Spleen (tissue), 11 donors: Measurements from ENCODE around the gene BMP2K. TPM values are rescaled to one million over a fixed set of nuclear protein-coding genes. Genes with fewer than 3 reads are reported as not detected.

Experiments
- DNase-seq: peaks from one replicate; pipeline ENCODE4 v3.0.0-alpha.2; 2020
- H3K27ac ChIP-seq, 8 donors: fragments of 200-600 bp; sonication (generic) in 7 of 8; 1 replicate in 4 of 8; 2 replicates in 4 of 8; pipeline versions ENCODE4 v1.5.0 to v1.8.0; 2016 to 2021; ENCODE audit warnings: inconsistent platforms in 4 of 8, mild to moderate bottlenecking in 4 of 8, moderate library complexity in 1 of 8
- H3K27me3 ChIP-seq, 7 donors: fragments of 200-600 bp; sonication (generic) in 6 of 7; replicated peaks in 1 of 7; 1 replicate in 4 of 7; 2 replicates in 3 of 7; pipeline versions ENCODE4 v1.5.0 to v1.8.0; 2016 to 2021; ENCODE audit warnings: inconsistent platforms in 3 of 7, mild to moderate bottlenecking in 1 of 7
- H3K36me3 ChIP-seq, 6 donors: fragments of 200-600 bp; sonication (generic) in 5 of 6; 1 replicate in 4 of 6; 2 replicates in 2 of 6; pipeline versions ENCODE4 v1.5.0 to v1.8.0; 2016 to 2021; ENCODE audit warnings: inconsistent platforms in 2 of 6
- H3K4me1 ChIP-seq, 6 donors: fragments of 200-600 bp; sonication (generic) in 5 of 6; 1 replicate in 3 of 6; 2 replicates in 3 of 6; pipeline versions ENCODE4 v1.5.0 to v1.8.0; 2016 to 2021; ENCODE audit warnings: inconsistent platforms in 3 of 6
- H3K4me3 ChIP-seq, 8 donors: fragments of 200-600 bp; sonication (generic) in 7 of 8; 1 replicate in 4 of 8; 2 replicates in 4 of 8; pipeline versions ENCODE4 v1.5.0 to v1.8.0; 2016 to 2021; ENCODE audit warnings: inconsistent platforms in 4 of 8, mild to moderate bottlenecking in 4 of 8, moderate library complexity in 2 of 8
- H3K9me3 ChIP-seq, 8 donors: fragments of 200-600 bp; sonication (generic) in 7 of 8; 1 replicate in 4 of 8; 2 replicates in 4 of 8; pipeline versions ENCODE4 v1.5.0 to v1.8.0; 2016 to 2021; ENCODE audit warnings: inconsistent platforms in 4 of 8
- POLR2A ChIP-seq, 3 donors: fragments of 450-650 bp; IDR thresholded peaks; one replicate each; pipeline ENCODE4 v1.5.1; 2017; ENCODE audit warnings: antibody characterized with exemption in 3 of 3, mild to moderate bottlenecking in 1 of 3
- POLR2AphosphoS5 ChIP-seq, 3 donors: sonication (generic); formaldehyde crosslinking; IDR thresholded peaks; one replicate each; pipeline ENCODE4 v1.5.1; 2017; ENCODE audit warnings: antibody characterized with exemption in 3 of 3
- WGBS, 5 donors: extraction: QIAGEN DNeasy Blood & Tissue Kit in 3 of 5; methylation state at CpG; one replicate each; pipeline versions ENCODE4 v1.1.5 to v1.1.7; 2013 to 2018; 5-methylcytosine and 5-hydroxymethylcytosine counted together
- intact Hi-C: fragments of 100-400 bp; cut with DNase I; formaldehyde crosslinking; loops from one replicate; pipeline ENCODE4 v1.15.0; 2023; ENCODE audit warnings: low total_unique reads
- polyA plus RNA-seq, 3 donors: library from polyadenylated mRNA; stranded (reverse); fragments of 200-250 nt; gene quantifications; one replicate each; pipeline ENCODE4 v1.2.1, GENCODE V29; 2013
- total RNA-seq, 7 donors: library from RNA; depleted of rRNA in 3 of 7; stranded (reverse); fragments of >200 nt in 3 of 7; fragmentation: NEBNext Ultra II Directional in 4 of 7; extraction: Animal tissue kit (Norgen Biotek cat#: 25700) in 4 of 7; gene quantifications; one replicate each; pipeline versions ENCODE4 v1.1.0 to v1.2.1, GENCODE V29; 2016 to 2021
- TF ChIP-seq, protein P1 (sequence below), 11 experiments: fragments of 200-600 bp in 7 of 11; fragments of 450-650 bp in 4 of 11; sonication (generic) in 4 of 11; IDR thresholded peaks in 8 of 11; conservative IDR thresholded peaks in 3 of 11; 1 replicate in 7 of 11; 2 replicates in 4 of 11; pipeline versions ENCODE4 v1.4.0 to v1.8.0; 2016 to 2021; ENCODE audit warnings: antibody characterized with exemption in 11 of 11, inconsistent platforms in 4 of 11, mild to moderate bottlenecking in 1 of 11
- donor health status: healthy with polysubstance abuse.
- donor health status: DM: no; HTN: no; CAD: no; lungs with moderate emphysema.
- donor health status: DM: no; HTN: no; CAD: no.
- donor health status: Bipolar disorder and iron deficiency.
- donor health status: healthy.
- donor health status: DM: no; HTN: no; CAD: no.
- donor health status: DM: yes; HTN: yes; CAD: no.

BMP2K gene
- total and polyA plus RNA-seq, 10 donors: 27.4 to 154 (median 96.3) TPM

GRCh38 chr4:78899302-78899701 lies 123.2 kb downstream of the BMP2K start:
- peaks cover 0 to 44% (median 18%) of the 10 kb centered on the region in 6 donors for H3K36me3 ChIP-seq
- no peak for DNase-seq
- intact Hi-C loops: no loop called here
- H3K9me3 ChIP-seq: no peaks in the 10 kb centered on the region
- no peaks in the 10 kb centered on the region for H3K27me3 ChIP-seq
- no peaks in the 10 kb centered on the region for H3K4me1 ChIP-seq
- TF ChIP-seq, protein P1, sequence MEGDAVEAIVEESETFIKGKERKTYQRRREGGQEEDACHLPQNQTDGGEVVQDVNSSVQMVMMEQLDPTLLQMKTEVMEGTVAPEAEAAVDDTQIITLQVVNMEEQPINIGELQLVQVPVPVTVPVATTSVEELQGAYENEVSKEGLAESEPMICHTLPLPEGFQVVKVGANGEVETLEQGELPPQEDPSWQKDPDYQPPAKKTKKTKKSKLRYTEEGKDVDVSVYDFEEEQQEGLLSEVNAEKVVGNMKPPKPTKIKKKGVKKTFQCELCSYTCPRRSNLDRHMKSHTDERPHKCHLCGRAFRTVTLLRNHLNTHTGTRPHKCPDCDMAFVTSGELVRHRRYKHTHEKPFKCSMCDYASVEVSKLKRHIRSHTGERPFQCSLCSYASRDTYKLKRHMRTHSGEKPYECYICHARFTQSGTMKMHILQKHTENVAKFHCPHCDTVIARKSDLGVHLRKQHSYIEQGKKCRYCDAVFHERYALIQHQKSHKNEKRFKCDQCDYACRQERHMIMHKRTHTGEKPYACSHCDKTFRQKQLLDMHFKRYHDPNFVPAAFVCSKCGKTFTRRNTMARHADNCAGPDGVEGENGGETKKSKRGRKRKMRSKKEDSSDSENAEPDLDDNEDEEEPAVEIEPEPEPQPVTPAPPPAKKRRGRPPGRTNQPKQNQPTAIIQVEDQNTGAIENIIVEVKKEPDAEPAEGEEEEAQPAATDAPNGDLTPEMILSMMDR (IDR thresholded peaks at IDR 0.05 in 8 of 11, conservative IDR thresholded peaks at IDR 0.05 in 3 of 11): no peak
- TF ChIP-seq POLR2A (IDR thresholded peaks at IDR 0.05) (no peak), POLR2AphosphoS5 (IDR thresholded peaks at IDR 0.05) (no peak)
- no peak overlapping the region for H3K27ac ChIP-seq
- H3K4me3 ChIP-seq: no peak overlapping the region

- no peak for DNase-seq
- Histone ChIP-seq H3K36me3 (peaks cover 0 to 20% (median 7%) of the 10 kb centered on the region in 6 donors), H3K4me1 (no peaks in the 10 kb centered on the region), H3K27ac (no peak overlapping the region), H3K27me3 (no peaks in the 10 kb centered on the region), H3K9me3 (no peaks in the 10 kb centered on the region), H3K4me3 (no peak overlapping the region)
- intact Hi-C loops: no loop called here
- TF ChIP-seq POLR2AphosphoS5 (IDR thresholded peaks at IDR 0.05): no peak
- no peak for TF ChIP-seq POLR2A (IDR thresholded peaks at IDR 0.05)
- TF ChIP-seq, protein P1 (IDR thresholded peaks at IDR 0.05 in 8 of 11, conservative IDR thresholded peaks at IDR 0.05 in 3 of 11): no peak
- 77 to 90% (median 85%) methylated on average over 2 of the region's 2 CpGs for whole genome bisulfite sequencing, 5 donors
Observed at GRCh38 chr4:78901882-78902281, 125.7 kb downstream of the BMP2K start.

GRCh38 chr4:78902298-78902697 lies 126.1 kb downstream of the BMP2K start:
- intact Hi-C loops: no loop called here
- 93 to 100% (median 97%) methylated on average over 1 of the region's 1 CpG for WGBS, 5 donors
- TF ChIP-seq, protein P1 (IDR thresholded peaks at IDR 0.05 in 8 of 11, conservative IDR thresholded peaks at IDR 0.05 in 3 of 11): no peak
- no peak for TF ChIP-seq POLR2AphosphoS5 (IDR thresholded peaks at IDR 0.05)
- Histone ChIP-seq H3K4me1 (no peaks in the 10 kb centered on the region), H3K27ac (no peak overlapping the region), H3K4me3 (no peak overlapping the region), H3K27me3 (no peaks in the 10 kb centered on the region), H3K36me3 (peaks cover 0 to 20% (median 7%) of the 10 kb centered on the region in 6 donors), H3K9me3 (no peaks in the 10 kb centered on the region)
- DNase-seq: no peak

DNA sequence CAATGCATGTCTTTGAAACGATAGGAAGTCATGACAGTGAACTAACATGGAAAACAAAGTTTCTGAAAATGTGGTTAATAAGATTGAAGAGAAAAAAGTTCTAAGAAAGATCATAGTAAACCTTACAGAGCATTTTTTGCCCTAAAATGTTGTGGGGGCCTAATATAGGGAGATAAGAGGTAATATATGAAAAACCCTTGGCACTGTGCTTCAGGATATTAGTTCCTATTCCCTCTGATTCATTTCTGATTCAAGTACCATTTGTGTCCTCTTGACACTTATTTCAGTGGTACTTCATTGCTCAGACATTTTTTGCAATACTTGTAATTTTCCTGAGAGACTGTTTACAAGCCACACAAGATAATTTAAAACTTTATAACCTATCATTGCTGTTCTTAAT lies 128.0 kb downstream of the BMP2K start:
- intact Hi-C loops: no loop called here

More for the DNA sequence above, 128.0 kb downstream of the BMP2K start:
- no peaks in the 10 kb centered on the region for H3K27me3 ChIP-seq
- TF ChIP-seq POLR2AphosphoS5 (IDR thresholded peaks at IDR 0.05) (no peak), POLR2A (IDR thresholded peaks at IDR 0.05) (no peak)
- TF ChIP-seq, protein P1 (IDR thresholded peaks at IDR 0.05 in 8 of 11, conservative IDR thresholded peaks at IDR 0.05 in 3 of 11): no peak
- H3K9me3 ChIP-seq: no peaks in the 10 kb centered on the region
- DNase-seq: no peak
- peaks cover 0 to 29% (median 7%) of the 10 kb centered on the region in 6 donors for H3K36me3 ChIP-seq
- no peak overlapping the region for H3K4me3 ChIP-seq
- H3K27ac ChIP-seq: no peak overlapping the region
- H3K4me1 ChIP-seq: no peaks in the 10 kb centered on the region
- WGBS, 5 donors: 69 to 81% (median 79%) methylated on average over 1 of the region's 1 CpG
